ENCODE measurements around the gene RBM5. TPM values are rescaled to one million over a fixed set of nuclear protein-coding genes. Genes with fewer than 3 reads are reported as not detected.
"Not testable (repeated sequence)": the region's sequence is repeated elsewhere in the genome, so short reads cannot be mapped to it uniquely, and the experiment has no call there.

The RBM5 gene
- total RNA-seq, result 179 TPM

GRCh38 chr3:50088725-50089608 lies at the start of gene RBM5:
Gene RBM5 (plus strand): TSS chr3:50088919. CDS start chr3:50090435, 1,516 bp downstream.
- H3K9me3 ChIP-seq (ENCODE audit: control insufficient read depth in 3 of 3, low read length in 3 of 3), result no peaks in the 10 kb centered on the region
- peaks cover 12 to 16% (median 16%) of the 10 kb centered on the region in 3 donors for H3K4me1 ChIP-seq (ENCODE audit: control insufficient read depth in 3 of 3, insufficient read depth in 3 of 3, low read length in 3 of 3)
- H3K9ac ChIP-seq (ENCODE audit: low read depth in 1 of 3, low read length in 3 of 3), result peak within 1 kb of the TSS; percentile 97 to 100 (median 100)
- H3K4me3 ChIP-seq (ENCODE audit: low read length in 3 of 3), result peak within 1 kb of the TSS; percentile 84 to 100 (median 99)
- H3K27me3 ChIP-seq (ENCODE audit: control insufficient read depth in 3 of 3, insufficient read depth in 3 of 3, low read length in 3 of 3), result no peaks in the 10 kb centered on the region
- H3K36me3 ChIP-seq (ENCODE audit: control insufficient read depth in 3 of 3, insufficient read depth in 3 of 3, low read length in 3 of 3), result peaks cover 24 to 31% (median 30%) of the 10 kb centered on the region in 3 donors
- H3K27ac ChIP-seq (ENCODE audit: low read depth, low read length), result peak within 1 kb of the TSS; percentile 98

- Histone ChIP-seq H3K4me3 (ENCODE audit: low read length in 3 of 3) (no peak overlapping the region), H3K36me3 (ENCODE audit: control insufficient read depth in 3 of 3, insufficient read depth in 3 of 3, low read length in 3 of 3) (peaks cover 0 to 15% (median 7%) of the 10 kb centered on the region in 3 donors), H3K9me3 (ENCODE audit: control insufficient read depth in 3 of 3, low read length in 3 of 3) (no peaks in the 10 kb centered on the region), H3K27me3 (ENCODE audit: control insufficient read depth in 3 of 3, insufficient read depth in 3 of 3, low read length in 3 of 3) (no peaks in the 10 kb centered on the region), H3K9ac (ENCODE audit: low read depth in 1 of 3, low read length in 3 of 3) (no peak overlapping the region), H3K27ac (ENCODE audit: low read depth, low read length) (no peak overlapping the region), H3K4me1 (ENCODE audit: control insufficient read depth in 3 of 3, insufficient read depth in 3 of 3, low read length in 3 of 3) (no peaks in the 10 kb centered on the region)
These were observed 43.7 kb upstream of the RBM5 start for GRCh38 chr3:50044976-50045375.

GRCh38 chr3:50047426-50047825 lies 41.3 kb upstream of the RBM5 start:
- H3K9ac ChIP-seq (ENCODE audit: low read depth in 1 of 3, low read length in 3 of 3), result no peak overlapping the region
- H3K36me3 ChIP-seq (ENCODE audit: control insufficient read depth in 3 of 3, insufficient read depth in 3 of 3, low read length in 3 of 3), result peaks cover 0 to 23% (median 9%) of the 10 kb centered on the region in 3 donors
- H3K4me1 ChIP-seq (ENCODE audit: control insufficient read depth in 3 of 3, insufficient read depth in 3 of 3, low read length in 3 of 3), result peaks cover 0 to 3% (median 0%) of the 10 kb centered on the region in 3 donors
- no peak overlapping the region for H3K27ac ChIP-seq (ENCODE audit: low read depth, low read length)
- H3K9me3 ChIP-seq (ENCODE audit: control insufficient read depth in 3 of 3, low read length in 3 of 3), result no peaks in the 10 kb centered on the region
- no peak overlapping the region for H3K4me3 ChIP-seq (ENCODE audit: low read length in 3 of 3)
- no peaks in the 10 kb centered on the region for H3K27me3 ChIP-seq (ENCODE audit: control insufficient read depth in 3 of 3, insufficient read depth in 3 of 3, low read length in 3 of 3)

- H3K27me3 ChIP-seq (ENCODE audit: control insufficient read depth in 3 of 3, insufficient read depth in 3 of 3, low read length in 3 of 3), result no peaks in the 10 kb centered on the region
- peaks cover 0 to 3% (median 0%) of the 10 kb centered on the region in 3 donors for H3K4me1 ChIP-seq (ENCODE audit: control insufficient read depth in 3 of 3, insufficient read depth in 3 of 3, low read length in 3 of 3)
- no peaks in the 10 kb centered on the region for H3K9me3 ChIP-seq (ENCODE audit: control insufficient read depth in 3 of 3, low read length in 3 of 3)
- no peak overlapping the region for H3K4me3 ChIP-seq (ENCODE audit: low read length in 3 of 3)
- no peak overlapping the region for H3K27ac ChIP-seq (ENCODE audit: low read depth, low read length)
- no peak overlapping the region for H3K9ac ChIP-seq (ENCODE audit: low read depth in 1 of 3, low read length in 3 of 3)
- H3K36me3 ChIP-seq (ENCODE audit: control insufficient read depth in 3 of 3, insufficient read depth in 3 of 3, low read length in 3 of 3), result peaks cover 3 to 36% (median 30%) of the 10 kb centered on the region in 3 donors
These were observed 38.4 kb upstream of the RBM5 start for GRCh38 chr3:50050361-50050760.

GRCh38 chr3:50057756-50058155 lies 31.0 kb upstream of the RBM5 start:
- H3K27me3 ChIP-seq (ENCODE audit: control insufficient read depth in 3 of 3, insufficient read depth in 3 of 3, low read length in 3 of 3), result no peaks in the 10 kb centered on the region
- no peak overlapping the region for H3K9ac ChIP-seq (ENCODE audit: low read depth in 1 of 3, low read length in 3 of 3)
- no peaks in the 10 kb centered on the region for H3K9me3 ChIP-seq (ENCODE audit: control insufficient read depth in 3 of 3, low read length in 3 of 3)
- H3K27ac ChIP-seq (ENCODE audit: low read depth, low read length), result no peak overlapping the region
- H3K4me3 ChIP-seq (ENCODE audit: low read length in 3 of 3), result no peak overlapping the region
- peaks cover 25 to 68% (median 57%) of the 10 kb centered on the region in 3 donors for H3K36me3 ChIP-seq (ENCODE audit: control insufficient read depth in 3 of 3, insufficient read depth in 3 of 3, low read length in 3 of 3)
- no peaks in the 10 kb centered on the region for H3K4me1 ChIP-seq (ENCODE audit: control insufficient read depth in 3 of 3, insufficient read depth in 3 of 3, low read length in 3 of 3)

GRCh38 chr3:50068134-50068533 lies 20.6 kb upstream of the RBM5 start:
- Histone ChIP-seq H3K4me1 (ENCODE audit: control insufficient read depth in 3 of 3, insufficient read depth in 3 of 3, low read length in 3 of 3) (no peaks in the 10 kb centered on the region), H3K27ac (ENCODE audit: low read depth, low read length) (no peak overlapping the region), H3K36me3 (ENCODE audit: control insufficient read depth in 3 of 3, insufficient read depth in 3 of 3, low read length in 3 of 3) (peaks cover 59 to 87% (median 79%) of the 10 kb centered on the region in 3 donors), H3K9ac (ENCODE audit: low read depth in 1 of 3, low read length in 3 of 3) (no peak overlapping the region), H3K4me3 (ENCODE audit: low read length in 3 of 3) (no peak overlapping the region), H3K9me3 (ENCODE audit: control insufficient read depth in 3 of 3, low read length in 3 of 3) (no peaks in the 10 kb centered on the region), H3K27me3 (ENCODE audit: control insufficient read depth in 3 of 3, insufficient read depth in 3 of 3, low read length in 3 of 3) (no peaks in the 10 kb centered on the region)

- Histone ChIP-seq H3K27me3 (ENCODE audit: control insufficient read depth in 3 of 3, insufficient read depth in 3 of 3, low read length in 3 of 3) (no peaks in the 10 kb centered on the region), H3K9me3 (ENCODE audit: control insufficient read depth in 3 of 3, low read length in 3 of 3) (no peaks in the 10 kb centered on the region), H3K36me3 (ENCODE audit: control insufficient read depth in 3 of 3, insufficient read depth in 3 of 3, low read length in 3 of 3) (peaks cover 18 to 29% (median 22%) of the 10 kb centered on the region in 3 donors)
These were observed 10.6 kb upstream of the RBM5 start for GRCh38 chr3:50078091-50078490.

GRCh38 chr3:50078622-50079021 lies 10.1 kb upstream of the RBM5 start:
- Histone ChIP-seq H3K27ac (ENCODE audit: low read depth, low read length) (no peak overlapping the region), H3K9ac (ENCODE audit: low read depth in 1 of 3, low read length in 3 of 3) (no peak overlapping the region), H3K4me3 (ENCODE audit: low read length in 3 of 3) (no peak overlapping the region), H3K27me3 (ENCODE audit: control insufficient read depth in 3 of 3, insufficient read depth in 3 of 3, low read length in 3 of 3) (no peaks in the 10 kb centered on the region), H3K9me3 (ENCODE audit: control insufficient read depth in 3 of 3, low read length in 3 of 3) (no peaks in the 10 kb centered on the region), H3K4me1 (ENCODE audit: control insufficient read depth in 3 of 3, insufficient read depth in 3 of 3, low read length in 3 of 3) (no peaks in the 10 kb centered on the region), H3K36me3 (ENCODE audit: control insufficient read depth in 3 of 3, insufficient read depth in 3 of 3, low read length in 3 of 3) (peaks cover 14 to 24% (median 17%) of the 10 kb centered on the region in 3 donors)

More at GRCh38 chr3:50078091-50078490, 10.6 kb upstream of the RBM5 start:
- Histone ChIP-seq H3K9ac (ENCODE audit: low read depth in 1 of 3, low read length in 3 of 3) (no peak overlapping the region), H3K4me3 (ENCODE audit: low read length in 3 of 3) (no peak overlapping the region), H3K27ac (ENCODE audit: low read depth, low read length) (no peak overlapping the region), H3K4me1 (ENCODE audit: control insufficient read depth in 3 of 3, insufficient read depth in 3 of 3, low read length in 3 of 3) (no peaks in the 10 kb centered on the region)

- not testable (repeated sequence) for H3K9me3 ChIP-seq (ENCODE audit: control insufficient read depth in 3 of 3, low read length in 3 of 3); H3K9ac ChIP-seq (ENCODE audit: low read depth in 1 of 3, low read length in 3 of 3); H3K36me3 ChIP-seq (ENCODE audit: control insufficient read depth in 3 of 3, insufficient read depth in 3 of 3, low read length in 3 of 3); H3K27ac ChIP-seq (ENCODE audit: low read depth, low read length); H3K4me3 ChIP-seq (ENCODE audit: low read length in 3 of 3); H3K4me1 ChIP-seq (ENCODE audit: control insufficient read depth in 3 of 3, insufficient read depth in 3 of 3, low read length in 3 of 3); H3K27me3 ChIP-seq (ENCODE audit: control insufficient read depth in 3 of 3, insufficient read depth in 3 of 3, low read length in 3 of 3)
These were observed 3.8 kb upstream of the RBM5 start for GRCh38 chr3:50084951-50085350.

GRCh38 chr3:50089609-50089945 lies 858 bp downstream of the RBM5 start:
- Histone ChIP-seq H3K4me3 (ENCODE audit: low read length in 3 of 3) (peak overlapping the region; percentile 84 to 100 (median 99)), H3K27me3 (ENCODE audit: control insufficient read depth in 3 of 3, insufficient read depth in 3 of 3, low read length in 3 of 3) (no peaks in the 10 kb centered on the region), H3K4me1 (ENCODE audit: control insufficient read depth in 3 of 3, insufficient read depth in 3 of 3, low read length in 3 of 3) (peaks cover 12 to 16% (median 16%) of the 10 kb centered on the region in 3 donors), H3K36me3 (ENCODE audit: control insufficient read depth in 3 of 3, insufficient read depth in 3 of 3, low read length in 3 of 3) (peaks cover 29 to 36% (median 34%) of the 10 kb centered on the region in 3 donors), H3K9ac (ENCODE audit: low read depth in 1 of 3, low read length in 3 of 3) (peak overlapping the region; percentile 97 to 100 (median 100)), H3K9me3 (ENCODE audit: control insufficient read depth in 3 of 3, low read length in 3 of 3) (no peaks in the 10 kb centered on the region), H3K27ac (ENCODE audit: low read depth, low read length) (peak overlapping the region; percentile 98)

Data from skeletal muscle tissue (tissue), 4 donors.